GM19351 (cell line): ENCODE measurements around the gene CDH24.

Experiments used
- ATAC-seq: cut with Tn5 transposase; IDR thresholded peaks from one replicate; pipeline ENCODE4 v1.9.1; 2021; ENCODE audit warnings: mild to moderate bottlenecking, moderate library complexity; ENCODE audit not compliant: unreplicated experiment

The CDH24 gene

DNA sequence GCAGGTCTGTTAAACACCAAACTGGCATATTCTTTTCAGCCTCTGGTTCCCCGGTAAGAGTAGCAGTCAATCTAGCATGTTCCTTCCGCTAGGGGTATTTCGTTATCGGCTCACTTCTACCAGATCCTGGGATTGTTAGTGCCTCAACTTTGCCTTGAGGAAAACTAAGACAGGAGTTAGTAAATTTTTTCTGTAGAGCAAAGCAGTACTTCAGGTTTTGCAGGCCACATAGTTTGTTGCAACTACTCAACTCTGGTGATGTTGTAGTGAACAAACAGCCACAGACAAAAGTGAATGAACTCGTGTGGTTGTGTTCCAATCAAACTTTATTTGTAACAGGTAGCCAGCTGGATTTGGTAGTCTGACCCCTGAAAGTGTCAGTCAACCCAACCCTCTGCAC lies 6.3 kb upstream of the CDH24 start:
- no peak for ATAC-seq

DNA sequence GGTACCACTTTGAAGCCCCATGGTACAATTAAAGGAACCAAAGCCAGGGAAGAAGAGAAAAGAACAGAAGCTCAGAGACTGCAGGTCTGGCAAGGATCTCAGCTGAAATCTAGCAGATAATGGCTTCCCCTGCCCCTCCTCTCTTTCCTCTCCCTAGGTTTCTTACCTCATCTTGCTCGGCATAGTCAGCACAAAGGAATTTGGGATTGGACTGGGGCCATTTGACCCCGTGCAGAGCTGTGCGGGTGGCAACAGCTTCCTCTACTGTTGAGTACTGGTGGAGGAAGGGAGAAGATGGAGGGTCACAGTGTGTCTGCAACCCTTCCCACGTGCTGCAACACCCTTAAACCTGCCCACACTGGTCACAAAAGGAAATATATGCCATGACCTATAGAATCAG lies 4.7 kb upstream of the CDH24 start:
- no peak for ATAC-seq

- no peak for ATAC-seq
Observed at GRCh38 chr14:23060536-23061260, 3.4 kb upstream of the CDH24 start.

DNA sequence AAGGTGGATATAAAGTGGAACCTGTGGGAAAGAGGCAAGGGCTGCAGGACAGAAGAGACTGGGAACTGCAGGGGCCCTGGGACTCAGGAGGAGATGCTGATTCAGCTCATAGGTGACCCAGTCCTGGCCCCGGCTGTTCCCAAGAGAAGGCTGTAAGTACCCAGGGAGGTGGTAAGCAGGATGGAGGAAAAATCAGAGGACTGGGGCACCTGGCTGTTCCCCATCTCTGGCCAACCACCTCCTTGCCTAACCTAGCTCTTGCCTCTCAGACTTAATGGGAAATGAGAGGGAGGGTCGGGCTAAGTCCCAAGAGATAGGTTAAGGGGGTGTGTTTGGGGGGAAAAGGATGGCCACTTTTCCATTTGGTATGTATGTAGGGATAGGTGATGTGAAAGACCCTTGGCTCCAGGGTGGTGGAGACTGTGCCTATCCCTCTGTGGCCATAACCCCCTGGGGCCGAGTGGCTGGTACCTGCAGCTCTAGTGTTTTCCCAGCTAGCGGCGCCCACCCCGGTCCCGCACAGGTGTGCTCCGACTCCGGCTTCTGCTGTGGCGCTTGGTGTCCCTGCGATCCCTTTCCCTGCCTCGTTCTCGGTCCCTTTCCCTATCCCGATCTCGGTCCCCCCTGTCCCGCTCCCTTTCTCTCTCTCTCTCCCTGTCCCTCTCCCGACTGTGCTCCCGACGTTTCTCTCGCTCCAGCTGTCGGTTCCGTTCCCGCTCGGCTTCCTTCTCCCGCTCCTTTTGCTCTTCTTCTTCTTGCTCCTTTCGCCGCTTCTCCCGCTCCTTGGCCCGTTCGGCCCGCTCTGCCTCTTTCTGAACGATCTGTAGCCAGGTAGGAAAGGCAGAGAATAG lies 1.6 kb upstream of the CDH24 start:
- ATAC-seq, result no peak

- peak; percentile 64 for ATAC-seq
Observed at GRCh38 chr14:23057757-23058653, 685 bp upstream of the CDH24 start.

DNA sequence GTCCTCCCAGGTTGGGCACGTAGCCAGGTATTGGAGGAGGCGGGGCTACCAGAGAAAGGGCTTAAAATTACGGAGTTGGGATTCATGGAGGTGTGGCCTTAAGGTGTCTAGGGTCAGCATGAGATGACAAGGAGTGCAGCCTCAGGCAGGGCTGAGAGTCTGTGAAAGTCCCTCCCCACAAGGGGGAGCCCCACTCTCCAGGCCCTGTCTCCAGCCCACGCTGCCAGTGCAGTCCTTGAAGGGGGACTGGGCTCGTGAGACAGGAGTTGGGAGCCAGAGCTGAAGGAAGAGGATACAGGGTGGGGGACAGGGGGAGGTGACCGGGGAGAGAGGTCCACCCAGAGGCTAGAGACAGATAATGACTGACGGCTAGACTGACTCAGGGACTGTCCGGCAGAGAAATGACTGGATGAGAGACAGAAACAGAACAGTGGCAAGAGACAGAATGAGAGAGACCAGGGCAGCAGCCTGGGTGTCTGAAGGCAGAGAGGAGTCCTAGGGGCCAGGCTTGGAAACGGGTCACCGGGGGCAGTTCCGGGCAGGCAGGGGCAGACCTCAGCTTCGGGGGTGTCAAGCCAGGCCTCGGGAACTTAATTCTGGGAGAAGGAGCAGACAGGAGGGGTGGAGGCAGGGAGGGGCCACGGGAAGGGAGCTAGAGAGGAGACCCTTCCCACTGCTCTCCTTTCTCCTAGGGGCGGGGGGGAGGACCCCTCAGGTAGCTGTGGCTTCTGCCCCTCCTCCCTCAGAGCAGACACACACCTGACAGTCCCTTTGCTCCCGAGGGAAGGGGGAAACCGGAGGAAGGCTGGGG lies 970 bp downstream of the CDH24 start:
- ATAC-seq, result peak; percentile 55

- no peak for ATAC-seq
Observed at GRCh38 chr14:23055621-23056144, 1.6 kb downstream of the CDH24 start.

- no peak for ATAC-seq
Observed at GRCh38 chr14:23055147-23055550, 2.2 kb downstream of the CDH24 start.

- ATAC-seq, result no peak
Observed at GRCh38 chr14:23054000-23054811, 3.1 kb downstream of the CDH24 start.

- ATAC-seq, result no peak
Observed at GRCh38 chr14:23053426-23053825, 3.9 kb downstream of the CDH24 start.

- ATAC-seq, result no peak
Observed at GRCh38 chr14:23052671-23053070, 4.6 kb downstream of the CDH24 start.

DNA sequence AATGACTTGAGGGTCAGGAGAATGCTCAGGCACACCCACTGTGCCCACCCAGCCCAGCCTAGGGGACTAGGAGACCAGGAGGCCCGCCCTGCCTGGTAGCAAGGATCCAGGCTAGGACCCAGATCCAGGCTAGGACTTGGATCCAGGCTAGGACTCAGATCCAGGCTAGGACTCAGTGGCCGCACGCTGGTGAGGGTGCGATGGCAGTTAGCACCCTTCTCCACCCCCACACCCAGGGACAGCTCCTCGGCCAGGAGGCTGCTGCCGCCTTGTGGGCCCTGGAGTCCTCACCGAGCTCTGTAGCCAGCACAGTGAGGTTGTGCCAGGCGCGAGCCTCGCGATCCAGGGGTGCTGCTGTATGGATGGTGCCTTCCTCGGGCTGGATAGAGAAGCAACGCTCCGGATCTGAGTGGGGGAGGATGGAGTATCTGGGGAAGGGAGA lies 5.1 kb downstream of the CDH24 start:
- ATAC-seq, result no peak

DNA sequence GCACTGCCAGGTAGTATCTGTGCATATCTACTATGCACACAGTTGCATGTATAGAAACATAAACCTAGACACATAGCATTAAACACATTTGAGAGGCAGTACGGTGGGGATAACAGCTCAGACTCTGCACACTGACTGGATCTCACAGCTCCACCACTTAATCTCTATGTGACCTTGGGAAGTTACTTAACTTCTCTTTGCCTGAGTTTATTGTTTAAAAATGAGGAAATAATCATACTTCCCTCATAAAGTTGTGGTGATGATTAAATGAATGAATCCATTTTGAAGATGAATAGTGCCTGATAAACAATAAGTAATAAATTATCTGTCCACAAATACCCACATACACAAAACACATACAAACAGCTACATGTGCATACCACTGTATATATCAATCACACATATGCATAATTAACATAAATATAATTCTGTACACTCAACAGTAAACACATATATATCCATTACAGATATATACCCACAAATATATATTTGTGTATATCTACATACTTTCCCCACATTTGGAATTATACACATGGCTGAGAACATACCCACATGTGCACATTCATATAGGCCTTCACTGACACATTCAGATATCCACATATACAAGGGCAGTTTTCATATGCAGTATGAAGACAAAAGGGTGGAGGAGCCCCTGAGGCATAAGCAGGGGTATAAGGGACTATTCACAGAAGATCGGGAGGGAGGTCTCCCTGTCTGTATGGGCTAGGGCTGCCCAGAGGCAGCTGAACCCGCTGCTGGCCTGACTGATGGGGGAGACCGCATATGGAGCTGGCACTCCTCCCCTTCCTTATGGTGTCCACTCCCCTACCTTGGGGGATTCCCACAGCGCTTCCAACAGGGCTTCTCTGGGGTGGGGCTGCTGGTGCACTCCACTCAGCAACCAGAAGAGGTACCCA lies 5.9 kb downstream of the CDH24 start:
- no peak for ATAC-seq

DNA sequence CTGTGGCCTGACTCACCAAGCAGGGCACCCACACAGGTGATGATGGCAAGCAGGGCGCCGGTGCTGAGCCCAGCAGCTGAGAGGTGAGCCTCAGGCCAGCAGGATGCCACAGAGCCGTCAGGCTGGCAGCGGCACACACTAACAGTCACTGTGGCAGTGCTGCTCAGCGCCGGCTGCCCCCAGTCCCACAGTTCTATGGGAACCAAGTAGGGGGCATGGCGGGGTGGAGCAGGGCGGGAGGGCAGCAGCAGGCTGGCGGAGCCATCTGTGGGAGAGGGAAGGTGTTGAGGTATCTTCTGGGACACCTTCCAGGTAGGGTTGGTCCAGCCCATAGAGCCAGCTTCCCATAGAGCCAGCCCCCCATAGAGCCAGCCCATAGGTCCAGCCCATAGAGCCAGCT lies 8.3 kb downstream of the CDH24 start:
- ATAC-seq, result no peak

GRCh38 chr14:23047751-23048693 lies 9.3 kb downstream of the CDH24 start:
- ATAC-seq, result no peak

DNA sequence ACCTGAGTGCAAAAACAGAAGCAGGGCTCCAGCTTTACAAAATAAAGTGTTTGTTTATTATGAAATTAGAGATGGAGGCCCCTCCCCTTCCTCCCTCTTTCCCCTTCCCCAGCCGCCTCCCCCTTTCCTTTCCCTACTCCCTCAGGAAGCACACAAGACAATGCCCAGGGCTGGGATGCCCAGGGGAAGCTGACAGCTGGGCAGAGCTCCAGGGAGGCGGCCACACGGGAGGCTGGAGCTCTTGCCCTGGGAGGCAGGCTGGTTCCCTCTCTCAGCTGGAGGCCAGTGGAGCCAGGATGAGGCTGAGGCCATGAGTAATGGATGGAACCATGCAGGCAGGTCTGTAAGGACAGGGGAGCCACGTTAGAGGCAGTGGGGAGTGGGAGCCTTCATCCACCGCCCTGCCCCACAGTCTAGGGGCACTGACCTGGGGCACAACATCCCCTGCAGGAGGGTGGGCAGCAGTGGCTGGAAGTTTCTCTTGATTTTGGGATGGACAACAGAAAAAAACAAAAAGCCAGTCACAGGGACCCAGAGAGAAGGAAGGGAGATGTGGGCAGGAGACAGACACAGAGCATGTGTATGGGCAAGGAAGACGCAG lies 10.2 kb downstream of the CDH24 start:
- ATAC-seq, result no peak
